GM12801 (cell line): ENCODE data around the gene DOCK2.

Experiments used
- TF ChIP-seq, protein P1 (sequence below): IDR thresholded peaks from one replicate; pipeline ENCODE4 v1.5.1; 2011; ENCODE audit warnings: control low read depth; ENCODE audit not compliant: insufficient read length; ENCODE audit errors: extremely low read depth

The DOCK2 gene

DNA sequence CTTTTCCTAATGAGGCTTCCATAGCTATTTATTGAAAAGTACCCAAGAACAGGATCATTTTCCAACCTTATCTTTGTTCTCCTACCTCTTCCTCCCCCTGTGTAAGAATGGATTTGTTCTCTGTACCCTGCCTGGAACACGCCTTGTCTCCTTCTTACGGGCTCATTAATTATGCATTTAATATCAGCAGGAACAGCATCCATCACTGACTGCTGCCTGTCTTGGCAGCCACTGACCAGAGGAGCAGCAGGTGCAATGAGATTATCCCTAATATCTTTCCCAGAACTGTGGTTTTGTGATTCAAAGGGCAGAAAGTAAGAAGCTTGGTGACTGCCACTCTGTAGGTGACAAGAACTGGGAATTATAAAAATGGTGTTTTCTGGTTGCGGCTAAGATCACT is 362.5 kb downstream of the DOCK2 start:
- TF ChIP-seq, protein P1, sequence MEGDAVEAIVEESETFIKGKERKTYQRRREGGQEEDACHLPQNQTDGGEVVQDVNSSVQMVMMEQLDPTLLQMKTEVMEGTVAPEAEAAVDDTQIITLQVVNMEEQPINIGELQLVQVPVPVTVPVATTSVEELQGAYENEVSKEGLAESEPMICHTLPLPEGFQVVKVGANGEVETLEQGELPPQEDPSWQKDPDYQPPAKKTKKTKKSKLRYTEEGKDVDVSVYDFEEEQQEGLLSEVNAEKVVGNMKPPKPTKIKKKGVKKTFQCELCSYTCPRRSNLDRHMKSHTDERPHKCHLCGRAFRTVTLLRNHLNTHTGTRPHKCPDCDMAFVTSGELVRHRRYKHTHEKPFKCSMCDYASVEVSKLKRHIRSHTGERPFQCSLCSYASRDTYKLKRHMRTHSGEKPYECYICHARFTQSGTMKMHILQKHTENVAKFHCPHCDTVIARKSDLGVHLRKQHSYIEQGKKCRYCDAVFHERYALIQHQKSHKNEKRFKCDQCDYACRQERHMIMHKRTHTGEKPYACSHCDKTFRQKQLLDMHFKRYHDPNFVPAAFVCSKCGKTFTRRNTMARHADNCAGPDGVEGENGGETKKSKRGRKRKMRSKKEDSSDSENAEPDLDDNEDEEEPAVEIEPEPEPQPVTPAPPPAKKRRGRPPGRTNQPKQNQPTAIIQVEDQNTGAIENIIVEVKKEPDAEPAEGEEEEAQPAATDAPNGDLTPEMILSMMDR, result no peak

DNA sequence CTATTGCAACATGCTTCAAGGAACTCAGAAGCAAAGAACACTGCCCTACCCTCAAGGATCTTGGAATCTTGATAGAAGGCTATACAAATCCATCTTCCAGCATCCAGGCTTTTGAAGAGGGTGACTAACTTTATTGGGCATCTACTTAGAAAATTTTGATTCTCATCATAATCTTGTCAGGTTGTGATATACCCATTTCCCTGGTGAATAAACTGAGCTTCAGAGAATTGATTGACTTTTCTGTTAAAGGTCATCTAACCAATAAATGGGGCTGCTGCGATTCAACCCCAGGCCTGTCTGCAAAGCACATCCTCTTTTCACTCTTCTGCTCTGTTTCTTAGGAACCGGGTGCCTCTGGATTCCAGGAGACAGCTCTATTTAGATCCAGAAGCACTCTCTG is 363.1 kb downstream of the DOCK2 start:
- TF ChIP-seq, protein P1, result no peak

DNA sequence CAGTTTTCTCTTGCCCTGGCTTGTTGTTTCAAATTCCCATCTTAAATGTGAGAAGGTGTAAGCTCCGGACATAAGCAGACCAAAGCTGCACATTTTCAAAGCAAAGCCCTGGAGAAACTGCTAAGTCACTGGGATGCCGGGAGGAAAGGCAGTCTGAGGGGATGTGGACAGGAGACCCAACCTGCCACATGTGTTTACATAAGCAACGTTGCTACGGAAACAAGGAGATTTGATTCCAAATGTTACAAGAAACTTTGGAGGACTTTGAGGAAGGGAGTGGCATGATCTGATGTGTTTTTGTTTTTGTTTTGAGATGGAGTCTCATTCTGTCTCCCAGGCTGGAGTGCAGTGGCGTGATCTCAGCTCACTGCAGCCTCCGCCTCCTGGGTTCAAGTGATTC is 368.9 kb downstream of the DOCK2 start:
- TF ChIP-seq, protein P1, result no peak

DNA sequence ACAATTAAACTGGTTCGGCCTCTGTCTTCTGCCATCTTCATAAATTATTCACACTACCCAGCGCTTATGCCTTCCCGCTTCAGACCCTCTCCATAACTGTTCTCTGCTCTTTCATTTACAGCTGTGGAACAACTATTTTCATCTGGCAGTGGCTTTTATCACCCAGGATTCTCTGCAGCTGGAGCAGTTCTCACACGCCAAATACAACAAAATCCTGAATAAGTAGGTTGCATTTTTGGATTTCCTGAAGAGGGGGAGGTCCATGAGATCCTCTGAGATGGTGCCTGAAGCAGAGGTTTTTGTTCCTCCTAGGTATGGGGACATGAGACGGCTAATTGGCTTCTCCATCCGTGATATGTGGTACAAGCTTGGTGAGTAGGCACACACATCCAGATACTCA is 371.3 kb downstream of the DOCK2 start:
- TF ChIP-seq, protein P1, result no peak

DNA sequence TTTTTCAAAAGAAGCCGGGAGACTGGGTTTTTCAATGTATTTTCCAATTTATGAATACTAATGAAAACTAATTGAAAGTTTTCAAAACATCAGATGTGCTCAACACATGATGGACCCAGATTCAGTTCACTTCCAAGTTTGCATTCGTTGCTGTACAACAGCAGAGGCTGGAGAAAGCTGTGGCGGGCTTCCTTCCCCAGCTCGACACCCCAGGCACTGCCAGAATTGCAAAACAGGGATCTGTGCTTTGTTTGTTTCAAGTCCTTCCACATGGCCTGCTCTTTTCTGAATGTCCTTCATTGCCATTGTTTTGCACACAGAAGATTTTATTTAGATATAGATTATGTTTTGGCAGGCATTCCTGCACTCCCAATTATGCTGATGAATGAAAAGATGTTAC is 373.5 kb downstream of the DOCK2 start:
- TF ChIP-seq, protein P1, result no peak

DNA sequence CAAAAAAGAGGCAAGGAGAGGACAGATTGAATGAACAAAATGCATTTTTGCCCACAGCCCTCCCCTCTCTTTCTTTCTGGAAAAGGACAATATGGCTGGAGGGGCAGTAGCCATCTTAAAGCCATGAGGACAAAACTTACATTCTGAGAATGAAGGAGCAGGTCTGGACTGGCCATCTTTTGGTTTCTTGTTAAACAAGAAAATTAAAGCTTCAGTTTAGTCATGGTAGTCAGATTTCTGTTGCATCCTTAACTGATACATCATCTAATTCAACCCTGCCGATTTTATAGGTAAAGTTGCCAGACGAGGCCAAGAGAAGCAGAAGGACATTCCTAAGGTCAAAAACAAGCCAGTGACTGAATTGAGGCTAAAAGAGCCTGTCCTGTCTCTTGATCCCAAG is 374.7 kb downstream of the DOCK2 start:
- TF ChIP-seq, protein P1, result no peak

DNA sequence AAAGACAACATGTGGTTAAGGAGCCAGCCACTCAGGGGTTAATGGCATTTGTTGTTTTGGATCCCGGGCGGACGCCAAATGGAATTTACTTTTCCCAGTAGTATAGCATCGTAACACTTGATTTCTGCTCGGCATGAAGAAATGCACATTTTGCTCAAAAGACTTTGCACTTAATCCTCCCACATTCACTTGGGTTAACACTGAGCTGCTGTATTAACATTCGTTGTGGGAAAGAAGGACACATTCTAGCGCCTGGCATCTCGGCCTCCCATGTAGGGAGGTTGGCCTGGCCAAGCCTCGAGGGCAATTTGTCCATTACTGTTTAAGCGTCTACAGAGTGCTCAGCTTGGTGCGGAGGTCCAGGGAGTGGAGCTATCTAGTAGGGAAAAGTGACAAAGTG is 375.5 kb downstream of the DOCK2 start:
- TF ChIP-seq, protein P1, result no peak

DNA sequence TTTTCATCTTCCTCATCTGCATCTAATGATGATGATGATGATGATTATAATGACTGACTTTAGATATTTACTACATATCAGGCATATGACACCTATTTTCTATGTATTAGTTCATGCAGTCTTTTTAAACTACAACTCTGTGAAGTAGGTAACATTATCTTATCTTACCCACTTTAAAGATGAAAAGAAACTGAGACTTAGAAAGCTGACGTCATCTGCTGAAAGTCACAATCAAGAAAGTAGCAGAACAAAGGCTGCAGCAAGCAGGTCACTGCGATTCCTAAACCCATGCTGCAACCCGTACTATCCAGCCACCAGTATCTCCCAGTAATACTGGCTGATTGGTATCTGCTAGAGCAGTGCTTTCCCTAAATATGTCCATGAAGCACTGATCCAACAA is 383.3 kb downstream of the DOCK2 start:
- TF ChIP-seq, protein P1, result no peak
